Sigmoid colon (tissue), 7 donors: Measurements from ENCODE around the gene TMEM214. TPM values are rescaled to one million over a fixed set of nuclear protein-coding genes. Genes with fewer than 3 reads are reported as not detected.

Experiments
- DNase-seq: peaks from one replicate; pipeline ENCODE4 v3.0.0-alpha.2; 2019
- H3K27ac ChIP-seq, 4 donors: fragments of 200-600 bp; sonication (generic); one replicate each; pipeline ENCODE4 v1.5.1; 2016 to 2019; ENCODE audit warnings: mild to moderate bottlenecking in 1 of 4
- H3K27me3 ChIP-seq, 3 donors: fragments of 200-600 bp; sonication (generic); one replicate each; pipeline ENCODE4 v1.5.1; 2019; ENCODE audit warnings: mild to moderate bottlenecking in 1 of 3
- H3K36me3 ChIP-seq, 4 donors: fragments of 200-600 bp; sonication (generic); one replicate each; pipeline ENCODE4 v1.5.1; 2016 to 2019
- H3K4me1 ChIP-seq, 4 donors: fragments of 200-600 bp; sonication (generic); one replicate each; pipeline ENCODE4 v1.5.1; 2017 to 2019
- H3K4me3 ChIP-seq, 4 donors: fragments of 200-600 bp; sonication (generic); one replicate each; pipeline ENCODE4 v1.5.1; 2017 to 2019; ENCODE audit warnings: mild to moderate bottlenecking in 2 of 4, moderate library complexity in 1 of 4
- H3K9me3 ChIP-seq, 4 donors: fragments of 200-600 bp in 3 of 4; sonication (generic) in 3 of 4; one replicate each; pipeline versions ENCODE4 v1.5.1 to v1.6.1; 2013 to 2019
- EP300 ChIP-seq, 4 donors: sonication (generic); formaldehyde crosslinking; IDR thresholded peaks; one replicate each; pipeline ENCODE4 v1.6.1; 2017; ENCODE audit warnings: antibody characterized with exemption in 4 of 4
- POLR2A ChIP-seq, 2 donors: fragments of 450-650 bp; IDR thresholded peaks; one replicate each; pipeline ENCODE4 v1.6.1; 2016; ENCODE audit warnings: antibody characterized with exemption in 2 of 2, mild to moderate bottlenecking in 2 of 2, moderate library complexity in 2 of 2
- POLR2AphosphoS5 ChIP-seq, 4 donors: sonication (generic); formaldehyde crosslinking; IDR thresholded peaks; one replicate each; pipeline ENCODE4 v1.6.1; 2017; ENCODE audit warnings: antibody characterized with exemption in 4 of 4
- WGBS, 2 donors: extraction: QIAGEN DNeasy Blood & Tissue Kit; methylation state at CpG; one replicate each; pipeline ENCODE4 v1.1.7; 2013; 5-methylcytosine and 5-hydroxymethylcytosine counted together
- intact Hi-C: fragments of 100-400 bp; cut with DNase I; formaldehyde crosslinking; loops from one replicate; pipeline ENCODE4 v1.15.1; 2023
- polyA plus RNA-seq, 3 donors: library from polyadenylated mRNA; stranded (reverse); fragments of 200-250 nt; gene quantifications; one replicate each; pipeline ENCODE4 v1.2.3, GENCODE V29; 2013
- total RNA-seq, 4 donors: library from RNA; depleted of rRNA; stranded (reverse); fragments of >200 nt; gene quantifications; one replicate each; pipeline ENCODE4 v1.1.0, GENCODE V29; 2016
- TF ChIP-seq, protein P1 (sequence below), 4 experiments: fragments of 450-650 bp in 3 of 4; fragments of 200-600 bp in 1 of 4; IDR thresholded peaks; one replicate each; pipeline ENCODE4 v1.5.1; 2016 to 2019; ENCODE audit warnings: antibody characterized with exemption in 4 of 4, mild to moderate bottlenecking in 3 of 4, moderate library complexity in 2 of 4
- donor health status: healthy with polysubstance abuse.
- donor health status: Bipolar disorder and iron deficiency.
- donor health status: healthy.

TMEM214 gene
- total and polyA plus RNA-seq, 7 donors, result 16.0 to 65.7 (median 33.9) TPM

DNA sequence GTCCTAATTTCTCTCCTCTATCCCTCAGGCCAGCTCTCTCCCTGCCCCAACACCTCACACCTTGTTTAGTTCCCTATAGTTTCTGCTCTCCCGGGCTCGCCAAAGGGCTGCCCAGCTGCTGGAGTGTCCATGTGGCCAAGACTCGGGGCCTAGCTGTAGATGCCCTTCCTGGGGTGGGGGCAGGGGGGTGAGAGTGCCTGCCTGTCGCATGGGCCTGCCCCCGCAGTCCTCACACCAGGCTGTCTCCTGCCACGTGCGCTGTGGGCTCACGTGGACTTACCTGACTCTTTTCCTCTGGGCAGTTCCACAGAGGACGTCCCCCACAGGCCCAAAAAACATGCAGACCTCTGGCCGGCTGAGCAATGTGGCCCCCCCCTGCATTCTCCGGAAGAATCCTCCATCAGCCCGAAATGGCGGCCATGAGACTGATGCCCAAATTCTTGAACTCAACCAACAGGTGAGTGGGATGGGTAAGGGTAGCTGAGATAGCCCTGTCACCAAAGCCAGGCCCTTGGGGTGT is 7.4 kb upstream of the TMEM214 start:
- Histone ChIP-seq H3K4me3 (no peak overlapping the region), H3K27ac (no peak overlapping the region), H3K27me3 (no peaks in the 10 kb centered on the region), H3K9me3 (no peaks in the 10 kb centered on the region), H3K36me3 (peaks cover 6 to 62% (median 31%) of the 10 kb centered on the region in 4 donors), H3K4me1 (peaks cover 0 to 4% (median 0%) of the 10 kb centered on the region in 4 donors)
- intact Hi-C loops, result no loop called here
- DNase-seq, result no peak
- TF ChIP-seq POLR2AphosphoS5 (IDR thresholded peaks at IDR 0.05), result no peak
- TF ChIP-seq, protein P1, sequence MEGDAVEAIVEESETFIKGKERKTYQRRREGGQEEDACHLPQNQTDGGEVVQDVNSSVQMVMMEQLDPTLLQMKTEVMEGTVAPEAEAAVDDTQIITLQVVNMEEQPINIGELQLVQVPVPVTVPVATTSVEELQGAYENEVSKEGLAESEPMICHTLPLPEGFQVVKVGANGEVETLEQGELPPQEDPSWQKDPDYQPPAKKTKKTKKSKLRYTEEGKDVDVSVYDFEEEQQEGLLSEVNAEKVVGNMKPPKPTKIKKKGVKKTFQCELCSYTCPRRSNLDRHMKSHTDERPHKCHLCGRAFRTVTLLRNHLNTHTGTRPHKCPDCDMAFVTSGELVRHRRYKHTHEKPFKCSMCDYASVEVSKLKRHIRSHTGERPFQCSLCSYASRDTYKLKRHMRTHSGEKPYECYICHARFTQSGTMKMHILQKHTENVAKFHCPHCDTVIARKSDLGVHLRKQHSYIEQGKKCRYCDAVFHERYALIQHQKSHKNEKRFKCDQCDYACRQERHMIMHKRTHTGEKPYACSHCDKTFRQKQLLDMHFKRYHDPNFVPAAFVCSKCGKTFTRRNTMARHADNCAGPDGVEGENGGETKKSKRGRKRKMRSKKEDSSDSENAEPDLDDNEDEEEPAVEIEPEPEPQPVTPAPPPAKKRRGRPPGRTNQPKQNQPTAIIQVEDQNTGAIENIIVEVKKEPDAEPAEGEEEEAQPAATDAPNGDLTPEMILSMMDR (IDR thresholded peaks at IDR 0.05), result no peak
- 91 to 95% methylated on average over 13 of the region's 13 CpGs for WGBS, 2 donors

DNA sequence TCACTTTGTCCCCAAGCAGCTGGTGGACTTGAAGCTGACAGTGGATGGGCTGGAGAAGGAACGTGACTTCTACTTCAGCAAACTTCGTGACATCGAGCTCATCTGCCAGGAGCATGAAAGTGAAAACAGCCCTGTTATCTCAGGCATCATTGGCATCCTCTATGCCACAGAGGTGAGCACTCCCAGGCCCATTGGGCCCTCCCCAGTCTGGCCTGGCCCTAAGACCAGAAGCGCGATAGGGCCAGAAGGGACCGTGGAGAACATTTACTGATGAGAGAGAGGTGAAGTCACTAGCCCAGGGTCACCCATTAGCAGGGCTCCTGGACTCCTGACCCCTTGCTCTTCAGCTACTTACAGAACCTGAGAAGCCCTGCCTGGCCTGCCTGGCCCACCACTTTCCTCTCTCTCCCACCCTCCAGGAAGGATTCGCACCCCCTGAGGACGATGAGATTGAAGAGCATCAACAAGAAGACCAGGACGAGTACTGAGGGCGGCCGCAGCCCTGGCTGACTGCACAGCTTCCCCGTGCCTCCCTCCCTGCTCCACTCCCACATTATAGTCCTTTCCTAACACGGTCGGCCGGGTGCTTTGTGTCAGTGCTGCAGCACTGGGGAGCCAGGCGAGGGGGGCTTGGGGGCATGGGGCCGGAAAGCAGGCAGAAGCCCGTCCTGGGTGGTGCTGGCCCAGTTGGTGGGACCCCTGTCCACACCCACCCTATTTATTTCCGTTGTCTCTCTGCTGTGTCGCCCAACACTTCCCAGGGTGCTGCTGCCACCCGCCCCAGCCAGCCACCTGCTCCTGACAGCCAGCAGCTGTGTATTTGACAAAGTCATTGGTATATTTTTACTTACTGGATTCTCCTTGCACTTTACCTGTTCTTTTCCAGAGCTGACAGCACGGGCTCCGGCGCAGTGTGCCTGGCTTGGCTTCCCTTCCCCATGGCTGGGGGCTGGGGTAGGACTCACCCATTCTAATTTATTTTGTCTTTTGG is 6.6 kb upstream of the TMEM214 start:
- Histone ChIP-seq H3K27me3 (no peaks in the 10 kb centered on the region), H3K4me3 (no peak overlapping the region), H3K9me3 (no peaks in the 10 kb centered on the region), H3K27ac (no peak overlapping the region), H3K4me1 (no peaks in the 10 kb centered on the region), H3K36me3 (peaks cover 6 to 62% (median 31%) of the 10 kb centered on the region in 4 donors)
- TF ChIP-seq POLR2AphosphoS5 (IDR thresholded peaks at IDR 0.05), result no peak
- TF ChIP-seq POLR2A (IDR thresholded peaks at IDR 0.05), result no peak
- TF ChIP-seq EP300 (IDR thresholded peaks at IDR 0.05), result no peak
- TF ChIP-seq, protein P1 (IDR thresholded peaks at IDR 0.05), result no peak
- DNase-seq, result no peak
- intact Hi-C loops, result no loop called here
- 92 to 94% methylated on average over 24 of the region's 24 CpGs for WGBS, 2 donors

DNA sequence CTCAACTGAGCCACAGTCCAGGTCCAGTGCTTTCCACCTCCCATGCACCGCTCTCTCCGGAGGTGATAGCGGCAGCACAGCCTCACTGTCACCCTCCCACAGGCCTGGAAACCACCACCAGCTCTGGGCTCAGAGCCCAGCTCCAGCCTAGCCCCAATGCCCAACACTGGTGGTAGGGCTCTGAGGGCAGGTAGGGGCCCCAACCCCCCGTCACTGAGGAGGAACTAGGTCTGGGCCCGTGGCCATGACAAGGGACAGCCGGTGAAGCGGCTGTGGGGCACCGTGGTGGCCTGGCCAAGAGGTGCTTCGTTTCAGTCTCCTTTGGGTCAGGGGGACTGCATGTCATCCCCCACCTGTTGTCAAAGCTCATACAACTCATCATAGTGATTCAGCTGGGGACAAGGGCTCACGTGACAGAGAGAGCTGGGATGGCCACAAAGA is 5.5 kb upstream of the TMEM214 start:
- peaks cover 0 to 5% (median 1%) of the 10 kb centered on the region in 4 donors for H3K4me1 ChIP-seq
- H3K27me3 ChIP-seq, result no peaks in the 10 kb centered on the region
- TF ChIP-seq POLR2A (IDR thresholded peaks at IDR 0.05) (no peak), EP300 (IDR thresholded peaks at IDR 0.05) (no peak), POLR2AphosphoS5 (IDR thresholded peaks at IDR 0.05) (no peak)
- TF ChIP-seq, protein P1 (IDR thresholded peaks at IDR 0.05), result no peak
- no peak overlapping the region for H3K27ac ChIP-seq
- intact Hi-C loops, result no loop called here
- 92 to 94% methylated on average over 10 of the region's 10 CpGs for WGBS, 2 donors
- H3K4me3 ChIP-seq, result no peak overlapping the region
- peaks cover 6 to 59% (median 30%) of the 10 kb centered on the region in 4 donors for H3K36me3 ChIP-seq
- no peak for DNase-seq
- no peaks in the 10 kb centered on the region for H3K9me3 ChIP-seq

DNA sequence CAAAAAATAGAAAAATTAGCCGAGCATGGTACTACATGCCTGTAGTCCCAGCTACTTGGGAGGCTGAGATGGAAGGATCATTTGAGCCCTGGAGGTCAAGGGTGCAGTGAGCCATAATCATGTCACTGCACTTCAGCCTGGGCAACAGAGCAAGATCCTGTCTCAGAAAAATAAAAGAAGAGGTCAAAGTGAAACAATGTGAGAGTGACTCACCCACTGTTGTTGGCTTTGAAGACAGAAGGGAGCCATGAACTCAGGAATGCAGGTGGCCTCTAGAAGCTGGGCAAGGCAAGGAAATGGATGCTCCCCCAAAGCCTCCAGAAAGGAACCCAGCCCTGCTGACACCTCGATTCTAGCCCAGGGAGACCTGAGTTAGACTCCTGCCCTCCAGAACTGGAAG is 3.7 kb upstream of the TMEM214 start:
- WGBS, 2 donors, result 90 to 95% methylated on average over 2 of the region's 2 CpGs
- peaks cover 0 to 41% (median 15%) of the 10 kb centered on the region in 4 donors for H3K36me3 ChIP-seq
- no peaks in the 10 kb centered on the region for H3K27me3 ChIP-seq

More for the DNA sequence above, 3.7 kb upstream of the TMEM214 start:
- H3K4me1 ChIP-seq, result peaks cover 0 to 14% (median 10%) of the 10 kb centered on the region in 4 donors
- H3K9me3 ChIP-seq, result no peaks in the 10 kb centered on the region
- intact Hi-C loops, result no loop called here
- TF ChIP-seq POLR2AphosphoS5 (IDR thresholded peaks at IDR 0.05) (no peak), POLR2A (IDR thresholded peaks at IDR 0.05) (no peak), EP300 (IDR thresholded peaks at IDR 0.05) (no peak)
- TF ChIP-seq, protein P1 (IDR thresholded peaks at IDR 0.05), result no peak
- H3K27ac ChIP-seq, result no peak overlapping the region
- H3K4me3 ChIP-seq, result no peak overlapping the region
- DNase-seq, result peak; percentile 26
